Measurements from ENCODE around the gene SND1.

DNA sequence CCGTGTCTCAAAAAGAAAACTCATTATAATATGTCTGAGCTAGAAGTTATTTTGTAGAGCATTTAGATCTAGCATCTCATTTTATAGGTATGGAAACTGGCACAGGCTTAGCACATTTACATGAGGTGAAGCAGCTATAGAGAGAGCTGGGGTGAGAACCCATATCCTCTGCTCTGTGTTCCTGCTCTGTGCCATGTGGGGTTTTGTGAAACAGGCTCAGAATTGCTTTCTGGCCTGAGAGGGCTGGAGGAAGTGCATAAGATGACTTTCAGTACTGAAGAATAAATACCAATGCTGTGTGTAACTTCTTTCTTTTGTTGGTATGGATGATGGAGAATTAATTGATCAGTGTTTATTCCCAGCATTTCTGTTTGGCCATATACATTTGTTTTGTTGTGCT is 220.1 kb downstream of the SND1 start:
- TF ChIP-seq, protein P1, sequence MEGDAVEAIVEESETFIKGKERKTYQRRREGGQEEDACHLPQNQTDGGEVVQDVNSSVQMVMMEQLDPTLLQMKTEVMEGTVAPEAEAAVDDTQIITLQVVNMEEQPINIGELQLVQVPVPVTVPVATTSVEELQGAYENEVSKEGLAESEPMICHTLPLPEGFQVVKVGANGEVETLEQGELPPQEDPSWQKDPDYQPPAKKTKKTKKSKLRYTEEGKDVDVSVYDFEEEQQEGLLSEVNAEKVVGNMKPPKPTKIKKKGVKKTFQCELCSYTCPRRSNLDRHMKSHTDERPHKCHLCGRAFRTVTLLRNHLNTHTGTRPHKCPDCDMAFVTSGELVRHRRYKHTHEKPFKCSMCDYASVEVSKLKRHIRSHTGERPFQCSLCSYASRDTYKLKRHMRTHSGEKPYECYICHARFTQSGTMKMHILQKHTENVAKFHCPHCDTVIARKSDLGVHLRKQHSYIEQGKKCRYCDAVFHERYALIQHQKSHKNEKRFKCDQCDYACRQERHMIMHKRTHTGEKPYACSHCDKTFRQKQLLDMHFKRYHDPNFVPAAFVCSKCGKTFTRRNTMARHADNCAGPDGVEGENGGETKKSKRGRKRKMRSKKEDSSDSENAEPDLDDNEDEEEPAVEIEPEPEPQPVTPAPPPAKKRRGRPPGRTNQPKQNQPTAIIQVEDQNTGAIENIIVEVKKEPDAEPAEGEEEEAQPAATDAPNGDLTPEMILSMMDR (IDR thresholded peaks at IDR 0.05 in 8 of 11, conservative IDR thresholded peaks at IDR 0.05 in 3 of 11) = no peak
- no peak for TF ChIP-seq POLR2AphosphoS5 (IDR thresholded peaks at IDR 0.05)
- no peak for TF ChIP-seq POLR2A (IDR thresholded peaks at IDR 0.05)
